ENCODE results near the gene RNASEH2C. TPM values are rescaled to one million over a fixed set of nuclear protein-coding genes. Genes with fewer than 3 reads are reported as not detected.

The RNASEH2C gene
- total and polyA plus RNA-seq, 2 of the 13 experiments (the other 11 are each of a cell fraction or from before 2014, with no cell fraction given) = 27.4 to 50.9 TPM

- TF ChIP-seq ZGPAT (CRISPR knock-in tag; IDR thresholded peaks at IDR 0.05) (peak; percentile 96), ATAD3A (CRISPR knock-in tag; IDR thresholded peaks at IDR 0.05) (0 out of 2 replicates have a peak, but pooled peaks have one; percentile 57), ARID5B (CRISPR knock-in tag; IDR thresholded peaks at IDR 0.05) (peak; percentile 47; the same call in 1 of the 2 replicates), FOXO4 (CRISPR knock-in tag; conservative IDR thresholded peaks at IDR 0.05) (0 out of 2 replicates have a peak, but pooled peaks have one; percentile 76), ZSCAN12 (CRISPR knock-in tag; IDR thresholded peaks at IDR 0.05) (no peak), ZNF773 (CRISPR knock-in tag; IDR thresholded peaks at IDR 0.05; ENCODE audit: borderline replicate concordance) (no peak), ZNF354B (CRISPR knock-in tag; IDR thresholded peaks at IDR 0.05) (no peak), ZBTB21 (CRISPR knock-in tag; IDR thresholded peaks at IDR 0.05) (peak; percentile 43; the same call in 1 of the 2 replicates), ZNF431 (CRISPR knock-in tag; IDR thresholded peaks at IDR 0.05; ENCODE audit: borderline replicate concordance, low read depth) (no peak), ZNF30 (CRISPR knock-in tag; IDR thresholded peaks at IDR 0.05) (no peak), GMEB1 (CRISPR knock-in tag; IDR thresholded peaks at IDR 0.05; ENCODE audit: borderline replicate concordance) (peak; percentile 87), REPIN1 (CRISPR knock-in tag; IDR thresholded peaks at IDR 0.05; ENCODE audit: borderline replicate concordance, low read depth) (peak; percentile 73), ZNF253 (CRISPR knock-in tag; IDR thresholded peaks at IDR 0.05; ENCODE audit: borderline replicate concordance) (no peak), ZNF577 (CRISPR knock-in tag; IDR thresholded peaks at IDR 0.05; ENCODE audit: borderline replicate concordance, low read depth) (no peak)
- TF ChIP-seq, protein P1, sequence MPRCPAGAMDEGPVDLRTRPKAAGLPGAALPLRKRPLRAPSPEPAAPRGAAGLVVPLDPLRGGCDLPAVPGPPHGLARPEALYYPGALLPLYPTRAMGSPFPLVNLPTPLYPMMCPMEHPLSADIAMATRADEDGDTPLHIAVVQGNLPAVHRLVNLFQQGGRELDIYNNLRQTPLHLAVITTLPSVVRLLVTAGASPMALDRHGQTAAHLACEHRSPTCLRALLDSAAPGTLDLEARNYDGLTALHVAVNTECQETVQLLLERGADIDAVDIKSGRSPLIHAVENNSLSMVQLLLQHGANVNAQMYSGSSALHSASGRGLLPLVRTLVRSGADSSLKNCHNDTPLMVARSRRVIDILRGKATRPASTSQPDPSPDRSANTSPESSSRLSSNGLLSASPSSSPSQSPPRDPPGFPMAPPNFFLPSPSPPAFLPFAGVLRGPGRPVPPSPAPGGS (CRISPR knock-in tag; IDR thresholded peaks at IDR 0.05) = peak; percentile 94
- TF ChIP-seq, protein P2, sequence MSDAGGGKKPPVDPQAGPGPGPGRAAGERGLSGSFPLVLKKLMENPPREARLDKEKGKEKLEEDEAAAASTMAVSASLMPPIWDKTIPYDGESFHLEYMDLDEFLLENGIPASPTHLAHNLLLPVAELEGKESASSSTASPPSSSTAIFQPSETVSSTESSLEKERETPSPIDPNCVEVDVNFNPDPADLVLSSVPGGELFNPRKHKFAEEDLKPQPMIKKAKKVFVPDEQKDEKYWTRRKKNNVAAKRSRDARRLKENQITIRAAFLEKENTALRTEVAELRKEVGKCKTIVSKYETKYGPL (CRISPR knock-in tag; IDR thresholded peaks at IDR 0.05) = no peak
- TF ChIP-seq, protein P3, sequence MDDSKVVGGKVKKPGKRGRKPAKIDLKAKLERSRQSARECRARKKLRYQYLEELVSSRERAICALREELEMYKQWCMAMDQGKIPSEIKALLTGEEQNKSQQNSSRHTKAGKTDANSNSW (CRISPR knock-in tag; IDR thresholded peaks at IDR 0.05; ENCODE audit: borderline replicate concordance) = peak; percentile 35; the same call in 1 of the 2 replicates
These were observed at the start of gene RNASEH2C (continued) for GRCh38 chr11:65720211-65720934.
